GM12864 (cell line): ENCODE measurements around the gene MAN2B1.
A peak's percentile ranks its signal among the peaks of the same experiment; 100 is the strongest.
"Not testable (repeated sequence)": the region's sequence is repeated elsewhere in the genome, so short reads cannot be mapped to it uniquely, and the experiment has no call there.

ENCODE experiments used
- DNase-seq: peaks from one replicate; pipeline ENCODE4 v3.0.0-alpha.2; 2011; ENCODE audit warnings: low read depth
- H3K4me3 ChIP-seq: 2 replicates; pipeline ENCODE4 v1.5.1; 2011; ENCODE audit warnings: mild to moderate bottlenecking, low read depth, low read length, control low read depth
- TF ChIP-seq, protein P1 (sequence below): IDR thresholded peaks from 2 replicates; pipeline ENCODE4 v1.5.1; 2011; ENCODE audit warnings: low read depth, mild to moderate bottlenecking, moderate library complexity, low read length, control low read depth, inconsistent platforms; ENCODE audit errors: missing control alignments

MAN2B1 gene

DNA sequence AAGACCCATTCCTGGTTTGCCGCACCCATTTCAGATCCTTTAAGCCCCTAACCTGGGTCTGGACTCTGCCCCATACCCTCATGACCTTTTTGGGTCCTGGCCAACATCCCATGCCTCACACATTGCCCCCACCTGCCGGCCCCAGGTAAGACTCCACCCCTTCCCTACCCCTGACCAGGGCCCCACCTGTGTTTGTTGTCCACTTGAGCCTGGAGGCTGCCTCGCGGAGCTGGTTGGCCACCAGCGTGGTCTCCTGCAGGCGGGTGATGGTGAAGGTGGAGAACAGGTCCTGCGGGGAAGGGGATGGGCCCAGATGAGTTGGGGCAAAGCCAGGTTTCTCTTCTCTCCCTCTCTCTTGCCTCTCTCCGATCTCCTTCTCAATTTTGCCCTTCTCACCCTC is 19.5 kb downstream of the MAN2B1 start:
- TF ChIP-seq, protein P1, sequence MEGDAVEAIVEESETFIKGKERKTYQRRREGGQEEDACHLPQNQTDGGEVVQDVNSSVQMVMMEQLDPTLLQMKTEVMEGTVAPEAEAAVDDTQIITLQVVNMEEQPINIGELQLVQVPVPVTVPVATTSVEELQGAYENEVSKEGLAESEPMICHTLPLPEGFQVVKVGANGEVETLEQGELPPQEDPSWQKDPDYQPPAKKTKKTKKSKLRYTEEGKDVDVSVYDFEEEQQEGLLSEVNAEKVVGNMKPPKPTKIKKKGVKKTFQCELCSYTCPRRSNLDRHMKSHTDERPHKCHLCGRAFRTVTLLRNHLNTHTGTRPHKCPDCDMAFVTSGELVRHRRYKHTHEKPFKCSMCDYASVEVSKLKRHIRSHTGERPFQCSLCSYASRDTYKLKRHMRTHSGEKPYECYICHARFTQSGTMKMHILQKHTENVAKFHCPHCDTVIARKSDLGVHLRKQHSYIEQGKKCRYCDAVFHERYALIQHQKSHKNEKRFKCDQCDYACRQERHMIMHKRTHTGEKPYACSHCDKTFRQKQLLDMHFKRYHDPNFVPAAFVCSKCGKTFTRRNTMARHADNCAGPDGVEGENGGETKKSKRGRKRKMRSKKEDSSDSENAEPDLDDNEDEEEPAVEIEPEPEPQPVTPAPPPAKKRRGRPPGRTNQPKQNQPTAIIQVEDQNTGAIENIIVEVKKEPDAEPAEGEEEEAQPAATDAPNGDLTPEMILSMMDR = no peak
- no peak overlapping the region for H3K4me3 ChIP-seq
- no peak for DNase-seq

DNA sequence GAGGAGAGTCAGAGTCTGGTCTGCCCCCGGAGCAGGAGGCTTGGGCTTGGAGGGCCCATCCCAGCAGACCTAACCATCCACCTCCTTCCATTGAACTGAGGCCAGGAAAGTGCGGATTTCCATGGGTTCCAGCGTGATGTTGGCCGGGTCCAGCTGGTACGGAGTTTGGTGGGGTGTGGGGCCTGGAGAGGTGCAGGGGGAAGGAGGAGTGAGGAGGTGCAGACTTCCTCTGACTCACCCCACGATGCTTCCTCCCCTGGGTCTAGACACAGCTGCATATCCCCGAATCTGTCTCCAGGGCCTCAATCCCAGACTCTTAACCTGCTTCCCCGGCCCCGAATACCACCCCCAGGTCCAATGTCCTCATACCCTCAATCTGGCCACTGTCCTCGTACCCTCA is 20.0 kb downstream of the MAN2B1 start:
- TF ChIP-seq, protein P1 = no peak
- no peak for DNase-seq
- H3K4me3 ChIP-seq = no peak overlapping the region

DNA sequence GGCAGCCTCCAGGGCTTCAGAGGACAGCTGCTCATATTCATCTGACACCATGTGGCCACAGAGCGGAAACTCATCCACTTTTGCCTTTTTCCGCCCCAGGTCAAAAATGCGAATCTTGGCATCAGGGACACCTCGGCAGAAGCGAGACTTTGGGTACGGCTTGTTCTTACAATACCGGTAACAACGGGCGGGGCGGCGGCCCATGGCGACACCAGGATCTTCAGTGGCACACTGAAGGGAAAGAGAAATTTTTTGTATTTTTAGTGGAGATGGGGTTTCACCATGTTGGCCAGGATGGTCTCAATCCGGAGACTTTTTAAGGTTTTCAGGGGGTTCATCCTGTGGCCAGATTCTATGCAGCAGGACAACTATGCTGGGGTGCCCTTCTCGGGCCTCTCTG is 22.8 kb downstream of the MAN2B1 start:
- DNase-seq, H3K4me3 ChIP-seq: not testable (repeated sequence)

DNA sequence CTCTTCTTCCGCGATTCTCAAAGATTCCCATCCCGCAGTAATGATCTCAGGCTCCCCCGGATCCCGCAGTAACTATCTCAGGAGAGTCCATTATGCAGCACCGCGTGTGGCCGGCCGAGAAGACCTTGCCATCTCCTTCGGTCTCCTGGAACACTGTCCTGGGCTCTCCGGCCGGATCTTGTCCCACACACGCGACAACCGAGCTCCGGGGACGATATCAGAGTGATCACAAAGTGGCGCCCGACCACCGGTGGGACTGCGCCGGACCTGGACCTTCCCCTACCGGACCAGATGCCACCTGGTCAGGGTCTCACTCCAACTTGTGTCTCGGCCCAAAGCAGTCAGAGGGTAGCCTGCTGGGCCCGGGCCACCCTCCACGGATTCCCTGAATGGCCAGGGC is 24.0 kb downstream of the MAN2B1 start:
- TF ChIP-seq, protein P1 = no peak
- H3K4me3 ChIP-seq = no peak overlapping the region
- DNase-seq = no peak

DNA sequence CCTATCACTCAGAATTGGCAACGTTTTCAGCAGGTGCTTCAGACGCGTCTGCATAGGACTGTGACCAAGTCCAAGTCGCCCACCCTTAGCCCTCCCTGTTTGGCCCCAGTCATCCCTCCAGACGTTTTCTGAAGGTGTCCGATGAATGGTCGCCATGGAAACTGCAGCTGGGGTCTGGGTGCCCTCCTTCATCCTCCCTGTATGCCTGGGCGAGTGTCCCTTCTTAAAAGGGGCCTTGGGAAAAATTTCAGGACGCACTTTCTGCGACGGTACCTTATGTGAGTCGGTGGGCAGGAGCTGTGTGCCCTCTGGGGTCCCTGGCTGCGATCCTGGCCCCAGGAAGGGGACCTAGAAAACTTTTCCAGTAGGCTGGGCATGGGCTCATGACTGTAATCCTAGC is 25.1 kb downstream of the MAN2B1 start:
- no peak overlapping the region for H3K4me3 ChIP-seq
- TF ChIP-seq, protein P1 = no peak
- DNase-seq = no peak

DNA sequence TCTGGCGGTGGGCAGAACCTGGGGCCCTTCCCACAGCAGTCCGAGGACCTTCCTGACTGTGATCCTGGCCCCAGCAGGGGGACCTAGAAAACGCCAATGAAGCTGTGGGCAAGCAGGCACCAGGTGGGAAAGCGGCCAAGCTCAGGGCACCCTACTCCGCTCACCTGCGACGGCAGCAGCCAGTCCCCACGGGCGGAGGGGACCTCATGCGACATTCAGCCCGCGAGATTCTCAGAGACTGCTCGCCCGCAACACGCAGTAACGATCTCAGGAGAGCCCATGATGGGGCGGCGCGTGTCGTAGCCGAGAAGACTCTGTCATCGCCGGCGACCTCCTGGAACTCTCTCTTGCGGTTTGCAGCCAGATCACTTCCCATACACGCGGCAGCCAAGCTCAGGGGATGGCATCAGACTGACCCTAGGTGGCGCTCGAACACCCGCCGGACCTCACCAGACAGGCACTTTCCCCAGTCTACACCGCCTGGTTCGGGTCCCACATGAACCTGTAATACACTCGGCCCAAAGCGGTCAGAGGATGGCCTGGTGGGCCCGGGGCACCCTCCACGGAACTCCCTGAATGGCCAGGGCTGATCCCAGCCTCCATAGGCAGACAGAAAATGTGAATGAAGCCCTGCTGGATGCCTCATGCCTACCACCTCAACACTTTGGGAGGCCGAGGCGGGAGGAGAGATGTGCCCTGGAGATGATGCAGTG is 26.5 kb downstream of the MAN2B1 start:
- peak; percentile 57 for DNase-seq
- TF ChIP-seq, protein P1 = peak; percentile 83
- H3K4me3 ChIP-seq = no peak overlapping the region

DNA sequence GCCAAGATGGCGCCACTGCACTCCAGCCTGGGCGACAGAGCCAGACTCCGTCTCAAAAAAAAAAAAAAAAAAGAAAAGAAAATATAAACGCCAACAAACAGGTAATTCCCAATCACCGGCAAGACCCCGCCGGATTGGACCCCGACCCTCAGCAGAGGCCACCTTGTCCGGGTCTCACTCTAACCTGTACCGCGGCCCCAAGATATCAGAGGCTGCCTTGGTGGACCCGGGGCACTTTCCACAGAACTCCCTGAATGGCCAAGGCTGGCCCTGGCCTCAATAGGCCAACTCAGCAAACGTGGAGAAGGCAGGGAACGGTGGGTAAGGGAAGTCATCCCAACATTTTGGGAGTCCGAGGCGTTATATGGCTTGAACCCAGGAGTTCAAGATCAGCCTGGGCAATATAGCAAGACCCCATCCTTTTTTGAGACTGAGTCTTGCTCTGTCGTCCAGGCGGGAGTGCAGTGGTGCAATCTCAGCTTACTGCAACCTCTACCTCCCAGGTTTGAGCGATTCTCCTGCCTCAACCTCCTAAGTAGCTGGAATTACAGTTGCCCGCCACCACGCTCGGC is 27.8 kb downstream of the MAN2B1 start:
- DNase-seq = no peak
- no peak overlapping the region for H3K4me3 ChIP-seq
- TF ChIP-seq, protein P1 = no peak
